ENCODE results near the gene NEK9.
A peak's percentile ranks its signal among the peaks of the same experiment; 100 is the strongest.
"Not testable (repeated sequence)": the region's sequence is repeated elsewhere in the genome, so short reads cannot be mapped to it uniquely, and the experiment has no call there.

NEK9 gene

GRCh38 chr14:75144944-75145343, 18.1 kb upstream of the NEK9 start:
- DNase-seq (ENCODE audit: low read depth, low spot score) = no peak

DNA sequence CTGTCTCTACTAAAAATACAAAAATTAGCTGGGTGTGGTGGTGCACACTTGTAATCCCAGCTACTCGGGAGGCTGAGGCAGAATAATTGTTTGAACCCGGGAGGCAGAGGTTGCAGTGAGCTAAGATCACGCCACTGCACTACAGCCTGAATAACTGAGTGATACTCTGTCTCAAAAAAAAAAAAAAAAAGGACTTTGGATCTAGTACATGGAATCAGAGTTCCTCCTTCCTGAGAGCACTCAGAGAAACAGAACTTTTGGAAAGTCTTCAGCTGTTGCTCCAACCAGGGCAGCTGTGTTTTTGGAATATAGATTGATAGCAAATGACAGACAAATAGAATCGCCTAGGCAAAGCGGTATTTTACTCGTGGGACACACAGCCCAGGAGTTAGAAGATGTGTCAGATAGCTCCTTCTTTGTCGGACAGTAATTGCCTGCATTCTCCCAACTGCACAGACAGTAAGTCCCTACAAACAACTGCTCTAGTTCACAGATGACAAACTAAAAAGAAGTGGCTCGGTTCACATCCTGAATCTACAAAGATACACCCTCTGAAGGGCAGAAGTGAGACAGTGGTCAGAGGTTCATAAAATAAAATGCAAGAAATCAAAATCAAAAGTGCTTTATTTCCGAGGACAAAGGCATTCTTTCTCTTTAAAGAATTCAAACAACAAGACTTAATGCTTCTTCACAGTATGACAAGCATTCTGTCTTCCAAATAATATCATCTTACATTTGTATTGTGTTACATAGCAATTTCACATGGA, 17.1 kb upstream of the NEK9 start:
- no peak for DNase-seq (ENCODE audit: low read depth, low spot score)

GRCh38 chr14:75142494-75142893, 15.6 kb upstream of the NEK9 start:
- no peak for DNase-seq (ENCODE audit: low read depth, low spot score)

DNA sequence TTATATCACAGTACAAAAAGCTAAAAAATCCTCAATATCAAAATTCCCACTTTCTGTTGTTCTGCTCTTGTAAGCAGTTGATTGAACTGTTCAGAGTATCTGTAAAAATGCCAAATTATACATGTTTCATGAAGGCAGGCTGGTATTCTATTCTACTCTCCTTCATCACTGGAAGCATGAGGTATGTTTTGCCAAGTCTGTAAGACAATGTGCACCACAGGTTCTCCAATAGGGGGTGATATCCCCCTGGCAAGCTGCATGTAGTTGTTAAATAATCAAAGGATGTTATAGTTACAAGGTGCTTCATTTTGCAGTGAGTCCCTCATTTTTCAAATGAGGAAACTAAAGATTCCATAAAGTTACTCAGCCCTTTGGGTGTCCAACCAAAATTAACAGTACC, 15.1 kb upstream of the NEK9 start:
- no peak for DNase-seq (ENCODE audit: low read depth, low spot score)

DNA sequence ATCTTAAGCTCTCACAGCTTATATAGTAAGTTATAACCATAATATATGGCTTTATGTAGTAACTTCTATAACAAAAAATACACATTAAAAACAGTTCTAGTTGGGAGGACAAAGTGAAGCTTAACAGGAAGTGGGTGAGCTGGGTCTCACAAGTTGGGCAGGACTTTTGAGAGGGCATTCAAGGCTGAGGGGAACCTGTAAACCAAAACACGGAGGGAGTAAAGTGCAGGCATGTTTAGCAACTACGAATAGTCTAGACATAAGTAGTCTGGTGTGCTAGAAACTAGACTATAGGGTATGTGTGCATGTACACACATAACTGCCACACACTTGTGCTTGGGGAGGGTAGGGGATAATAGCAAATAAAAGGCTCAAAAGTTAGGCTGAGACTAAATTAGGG, 14.2 kb upstream of the NEK9 start:
- no peak for DNase-seq (ENCODE audit: low read depth, low spot score)

- no peak for DNase-seq (ENCODE audit: low read depth, low spot score)
Measured at GRCh38 chr14:75140620-75141019, 13.8 kb upstream of the NEK9 start.

GRCh38 chr14:75139185-75139584, 12.3 kb upstream of the NEK9 start:
- DNase-seq (ENCODE audit: low read depth, low spot score) = no peak

DNA sequence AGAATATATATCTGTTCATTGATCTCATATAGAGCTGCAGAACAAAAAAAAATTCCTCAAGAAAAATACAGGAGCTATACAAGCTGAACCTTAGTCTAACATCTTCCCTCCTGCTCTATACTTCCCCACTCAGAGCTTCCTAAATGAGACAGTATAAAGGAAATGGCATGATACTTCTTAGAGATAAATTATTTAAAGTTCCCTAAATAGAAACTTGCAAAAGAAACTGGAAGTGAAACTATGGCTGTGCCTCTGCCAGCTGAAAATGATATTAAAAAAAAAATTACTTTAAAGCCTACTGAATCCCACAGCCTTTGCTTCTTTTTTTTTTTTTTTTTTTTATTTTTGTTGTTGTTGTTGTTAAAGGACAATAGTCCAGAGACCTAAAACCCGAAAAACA, 11.6 kb upstream of the NEK9 start:
- DNase-seq (ENCODE audit: low read depth, low spot score) = no peak

DNA sequence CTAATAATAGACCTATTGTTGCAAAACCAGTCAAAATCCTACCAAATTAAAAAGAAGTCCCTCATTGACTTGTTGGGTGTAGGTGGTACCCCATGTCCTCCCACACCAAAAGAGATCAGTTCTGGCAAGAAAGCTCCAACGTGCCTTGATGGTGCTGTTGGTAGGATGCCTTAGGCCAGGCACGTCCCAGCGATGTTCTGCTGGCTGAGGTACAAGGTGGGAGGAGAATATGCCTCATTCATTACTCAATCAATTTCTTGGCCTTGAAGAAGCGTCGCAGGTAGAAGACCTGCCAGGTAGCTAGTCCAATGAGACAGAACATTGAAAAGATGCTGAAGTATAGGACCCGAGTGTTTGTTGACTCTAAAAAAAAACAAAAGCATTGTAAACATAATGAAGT, 7.8 kb upstream of the NEK9 start:
- DNase-seq (ENCODE audit: low read depth, low spot score) = no peak

GRCh38 chr14:75133597-75133996, 6.7 kb upstream of the NEK9 start:
- DNase-seq (ENCODE audit: low read depth, low spot score) = no peak

DNA sequence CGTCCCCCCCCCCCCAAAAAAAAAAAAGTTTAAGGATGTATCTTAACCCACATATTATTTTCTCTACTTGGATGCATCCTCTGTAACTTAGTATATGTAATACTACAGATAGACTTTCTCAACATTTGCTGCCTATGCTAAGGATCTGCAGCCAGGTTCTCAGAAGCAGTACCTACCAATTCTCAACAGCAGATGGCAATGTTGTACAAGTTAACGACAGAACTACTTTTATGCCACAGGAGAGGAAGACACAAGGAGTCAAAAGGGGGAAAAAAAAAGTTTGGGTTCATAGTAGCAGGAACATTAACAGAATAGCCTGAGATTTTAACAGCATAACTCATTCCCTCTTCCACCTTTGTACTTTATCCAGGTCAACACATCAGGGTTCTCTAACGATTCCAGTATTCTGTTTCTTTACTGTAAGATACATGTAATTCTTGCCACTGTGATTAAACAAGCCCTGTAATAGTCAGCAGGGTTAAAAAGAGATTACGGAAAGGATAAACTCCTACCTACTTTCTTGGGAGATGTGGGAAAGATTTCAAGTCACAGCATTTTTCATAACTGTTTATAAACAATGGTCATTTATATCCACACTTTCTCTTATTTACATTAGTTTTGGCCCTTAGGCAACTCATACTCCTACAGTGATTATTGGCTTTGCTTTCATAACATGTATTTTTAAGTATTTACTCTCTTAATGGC, 5.7 kb upstream of the NEK9 start:
- DNase-seq (ENCODE audit: low read depth, low spot score) = peak; percentile 42

DNA sequence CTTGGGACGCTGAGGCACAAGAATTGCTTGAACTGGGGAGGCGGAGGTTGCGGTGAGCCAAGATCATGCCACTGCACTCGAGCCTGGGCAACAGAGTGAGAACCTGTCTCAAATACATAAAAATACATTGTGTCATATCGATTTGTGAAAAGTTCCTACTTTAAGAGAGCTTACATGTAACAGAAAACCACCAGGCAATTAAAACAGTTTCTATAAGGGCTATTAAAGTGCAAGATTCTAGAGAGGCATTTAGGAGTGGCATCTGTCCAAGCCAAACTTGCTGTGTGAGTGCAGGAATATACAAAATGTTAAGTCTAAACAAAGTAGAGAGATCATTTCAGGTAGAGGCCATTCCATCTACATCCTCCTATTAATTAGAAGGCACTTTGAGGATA, 1.7 kb upstream of the NEK9 start:
- DNase-seq (ENCODE audit: low read depth, low spot score) = no peak

DNA sequence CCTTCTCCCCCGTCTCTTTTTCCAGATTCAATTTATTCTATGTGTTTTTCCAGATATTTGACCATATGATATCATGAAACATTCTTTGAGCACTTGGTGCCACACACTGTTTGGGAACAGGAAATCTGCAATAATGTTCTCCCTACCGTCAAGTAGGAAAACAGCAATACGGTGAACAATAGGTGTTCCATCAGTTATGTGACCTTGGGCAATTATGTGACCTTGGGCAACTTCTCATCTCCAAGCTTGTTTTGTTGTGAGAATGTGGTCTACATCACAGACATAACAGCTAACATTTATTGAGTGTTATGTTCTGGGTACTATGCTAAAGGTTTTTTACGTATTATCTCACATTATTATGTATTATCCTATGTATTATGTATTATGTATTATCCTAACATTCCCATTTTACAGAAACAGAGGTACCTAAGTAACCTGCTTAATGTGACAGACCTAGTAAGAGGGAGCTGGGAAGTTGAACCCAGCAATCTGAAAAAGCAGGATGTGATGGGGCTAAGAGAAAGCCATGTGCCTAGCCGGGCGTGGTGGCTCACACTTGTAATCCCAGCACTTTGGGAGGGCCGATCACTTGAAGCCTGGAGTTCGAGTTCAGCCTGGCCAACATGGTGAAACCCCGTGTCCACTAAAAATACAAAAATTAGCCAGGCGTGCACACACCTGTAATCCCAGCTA, 1.2 kb upstream of the NEK9 start:
- DNase-seq (ENCODE audit: low read depth, low spot score) = no peak

DNA sequence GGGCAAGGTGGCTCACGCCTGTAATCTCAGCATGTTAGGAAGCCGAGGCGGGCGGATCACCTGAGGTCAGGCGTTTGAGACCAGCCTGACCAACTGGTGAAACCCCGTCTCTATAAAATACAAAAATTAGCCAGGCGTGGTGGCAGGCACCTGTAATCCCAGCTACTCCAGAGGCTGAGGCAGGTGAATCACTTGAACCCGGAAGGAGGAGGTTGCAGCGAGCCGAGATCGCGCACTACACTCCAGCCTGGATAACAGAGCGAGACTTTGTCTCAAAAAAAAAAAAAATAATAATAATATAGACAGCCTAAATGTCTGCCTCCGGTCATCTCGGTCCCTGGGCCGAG, 599 bp upstream of the NEK9 start:
- not testable (repeated sequence) for DNase-seq (ENCODE audit: low read depth, low spot score)

DNA sequence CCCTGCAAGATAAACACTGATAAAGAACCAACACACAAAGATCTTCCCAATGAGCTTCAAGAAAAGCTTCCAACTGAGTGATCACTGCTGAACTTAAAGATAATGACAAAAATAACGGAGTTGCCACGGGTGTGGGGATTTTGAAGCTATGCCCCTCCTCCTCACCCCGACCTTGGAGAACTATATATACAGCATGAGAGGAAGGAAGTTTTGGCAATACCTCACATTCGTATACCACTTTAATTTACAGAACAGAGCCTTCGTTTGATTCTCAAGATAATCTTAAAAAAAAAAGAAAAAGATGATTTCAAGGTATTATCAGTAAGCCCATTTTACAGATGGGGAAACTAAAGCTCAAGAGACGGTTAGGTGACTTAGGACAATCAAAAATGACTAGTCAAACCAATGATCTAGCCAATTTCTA, 715 bp downstream of the NEK9 start:
- DNase-seq (ENCODE audit: low read depth, low spot score) = no peak

- DNase-seq (ENCODE audit: low read depth, low spot score) = no peak
Measured at GRCh38 chr14:75125617-75126016, 1.2 kb downstream of the NEK9 start.

DNA sequence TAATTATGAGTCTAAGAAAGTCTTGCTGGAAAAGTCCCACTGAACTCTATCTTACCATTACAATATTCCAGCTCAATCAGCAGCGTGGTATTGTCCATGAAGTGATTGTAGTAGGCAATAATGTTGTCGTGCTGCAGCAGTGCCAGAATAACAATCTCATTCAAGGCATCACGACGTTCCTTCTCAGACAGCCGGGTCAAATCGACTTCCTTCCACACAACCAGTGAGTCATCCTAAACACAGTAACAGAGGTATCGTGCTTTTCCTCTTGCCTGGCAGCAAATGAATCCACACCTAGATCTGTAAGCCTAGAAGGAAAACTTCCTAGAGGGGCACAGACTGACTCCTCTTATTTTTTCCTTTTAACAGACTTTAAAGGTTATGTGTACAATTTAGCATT, 2.9 kb downstream of the NEK9 start:
- DNase-seq (ENCODE audit: low read depth, low spot score) = no peak

DNA sequence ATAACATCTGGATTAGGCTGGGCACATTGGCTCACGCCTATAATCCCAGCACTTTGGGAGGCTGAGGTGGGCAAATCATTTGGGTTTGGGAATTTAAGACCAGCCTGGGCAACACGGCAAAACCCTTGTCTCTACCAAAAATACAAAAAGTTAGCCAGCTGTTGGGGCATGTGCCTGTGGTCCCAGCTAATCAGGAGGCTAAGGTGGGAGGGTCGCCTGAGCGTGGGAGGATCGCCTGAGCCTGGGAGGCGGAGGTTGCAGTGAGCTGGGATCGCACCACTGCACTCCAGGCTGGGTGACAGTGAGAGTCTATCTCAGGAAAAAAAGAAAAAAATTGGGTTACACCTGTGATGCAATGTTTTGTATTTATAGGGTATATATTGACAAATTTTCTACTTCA, 5.3 kb downstream of the NEK9 start:
- DNase-seq (ENCODE audit: low read depth, low spot score) = no peak

DNA sequence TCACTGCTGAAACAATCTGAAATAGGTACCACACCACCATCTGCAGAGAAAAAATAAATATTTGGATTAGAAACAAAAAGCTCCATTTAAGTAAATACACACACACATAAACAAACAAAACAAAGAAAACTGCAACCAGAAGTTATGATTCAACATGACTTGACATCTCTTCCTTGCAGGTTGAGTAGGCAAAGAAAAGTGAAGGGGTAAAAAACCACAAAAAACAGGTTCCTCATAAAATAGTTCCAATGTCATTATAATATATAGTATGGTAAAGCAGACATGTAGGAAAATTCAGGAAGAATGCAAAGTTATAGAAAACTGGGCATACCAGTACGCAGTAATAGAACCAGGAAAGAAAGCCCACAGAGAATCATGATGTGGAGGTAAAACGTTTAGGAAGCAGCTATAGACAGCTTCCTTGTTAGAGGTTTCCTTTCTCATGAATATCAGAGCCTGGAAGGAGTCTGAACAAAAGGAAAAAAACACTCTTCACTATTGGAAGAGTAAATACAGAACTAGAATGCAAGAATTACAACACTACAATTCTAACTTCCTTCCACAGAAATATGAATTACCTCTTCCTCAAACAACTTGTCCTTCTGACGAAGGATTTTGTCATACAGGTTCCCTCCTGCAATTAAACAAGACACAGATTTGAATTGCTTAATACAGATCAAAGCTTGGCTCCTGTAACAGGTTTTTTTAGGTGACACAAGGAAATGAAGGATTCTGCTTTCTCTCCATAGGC, 6.1 kb downstream of the NEK9 start:
- DNase-seq (ENCODE audit: low read depth, low spot score) = no peak

- DNase-seq (ENCODE audit: low read depth, low spot score) = no peak
Measured at GRCh38 chr14:75119056-75119455, 7.8 kb downstream of the NEK9 start.

DNA sequence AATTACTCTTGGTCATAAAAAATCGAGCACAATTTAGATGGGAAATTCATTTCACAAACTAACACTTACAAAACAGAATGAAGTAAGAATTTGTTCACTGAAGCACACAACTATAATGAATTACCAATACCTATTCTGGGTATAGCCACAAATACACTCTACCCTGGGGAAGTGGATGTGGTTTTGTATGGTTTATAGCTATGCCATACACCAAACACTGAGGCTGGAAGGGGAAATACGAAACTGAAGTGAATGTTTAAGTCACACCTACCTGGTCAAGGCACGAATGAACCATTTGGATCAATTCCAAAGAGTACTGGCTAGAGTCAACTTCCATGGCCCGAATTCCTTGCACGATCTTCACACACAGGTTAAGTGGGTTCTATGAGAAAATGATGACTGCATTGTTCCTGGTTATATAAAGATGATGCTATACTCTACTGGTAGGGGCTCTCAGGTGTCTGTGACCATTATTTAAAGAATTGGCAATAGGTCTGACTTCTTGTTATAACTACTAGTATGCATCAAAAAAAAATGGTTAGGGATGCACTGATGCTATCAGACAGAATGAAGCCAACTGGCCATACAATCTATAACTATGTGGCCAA, 12.8 kb downstream of the NEK9 start:
- no peak for DNase-seq (ENCODE audit: low read depth, low spot score)

GRCh38 chr14:75109877-75110276, 17.0 kb downstream of the NEK9 start:
- no peak for DNase-seq (ENCODE audit: low read depth, low spot score)

All from brain pericyte (primary cell).